Activated CD8-positive, alpha-beta memory T cell treated with anti-CD3 and anti-CD28 coated beads for 1 hour (primary cell): ENCODE results near the gene BMERB1.
"Not testable (repeated sequence)": the region's sequence is repeated elsewhere in the genome, so short reads cannot be mapped to it uniquely, and the experiment has no call there.

Experiments used
- DNase-seq, 2 donors: peaks; one replicate each; pipeline ENCODE4 v3.0.0-alpha.2; 2020; ENCODE audit warnings: low read depth in 1 of 2; ENCODE audit errors: extremely low read depth in 1 of 2

BMERB1 gene

DNA sequence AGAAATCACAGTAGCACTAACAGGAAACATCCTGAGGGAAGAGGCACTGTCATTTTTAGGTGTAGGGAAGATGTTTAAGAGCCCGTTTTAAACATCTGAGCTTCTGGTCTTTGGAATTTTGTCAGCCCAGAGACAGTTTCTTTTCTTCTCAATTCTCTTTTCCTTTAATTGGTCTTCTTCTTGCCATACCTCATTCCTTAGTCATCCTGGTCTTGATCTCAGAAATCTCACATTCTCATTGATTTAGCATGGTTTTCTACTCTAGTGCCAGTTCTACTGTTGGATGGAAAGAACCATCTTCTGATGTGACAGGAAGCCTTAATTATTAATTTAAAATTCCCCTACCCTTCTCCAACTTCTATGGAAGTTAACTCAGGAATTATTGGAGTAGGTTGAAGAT, 25.4 kb downstream of the BMERB1 start:
- DNase-seq: no peak

- DNase-seq: no peak
Observed at GRCh38 chr16:15460601-15461000, 26.2 kb downstream of the BMERB1 start.

- DNase-seq: no peak
Observed at GRCh38 chr16:15461376-15461775, 27.0 kb downstream of the BMERB1 start.

- no peak for DNase-seq
Observed at GRCh38 chr16:15464401-15465186, 30.2 kb downstream of the BMERB1 start.

DNA sequence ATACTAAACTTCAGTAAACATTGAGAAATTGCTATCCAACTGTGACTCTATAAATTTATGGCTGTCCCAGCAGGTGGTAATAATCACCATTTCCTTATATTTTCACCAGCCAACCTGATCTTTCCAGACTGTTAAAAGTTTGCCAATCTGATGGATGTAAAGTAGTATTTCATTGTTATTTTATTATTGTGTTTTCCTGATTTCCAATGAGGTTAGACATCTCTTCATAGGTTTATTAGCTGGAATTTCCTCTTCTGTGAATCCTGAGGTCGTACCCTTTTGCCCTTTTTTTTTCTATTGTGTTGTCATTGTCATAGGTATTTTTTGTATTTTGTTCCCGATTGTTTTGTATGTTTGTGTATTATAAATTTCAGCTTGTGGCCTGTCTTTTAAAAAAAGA, 31.7 kb downstream of the BMERB1 start:
- no peak for DNase-seq

GRCh38 chr16:15466886-15467781, 32.7 kb downstream of the BMERB1 start:
- no peak for DNase-seq

DNA sequence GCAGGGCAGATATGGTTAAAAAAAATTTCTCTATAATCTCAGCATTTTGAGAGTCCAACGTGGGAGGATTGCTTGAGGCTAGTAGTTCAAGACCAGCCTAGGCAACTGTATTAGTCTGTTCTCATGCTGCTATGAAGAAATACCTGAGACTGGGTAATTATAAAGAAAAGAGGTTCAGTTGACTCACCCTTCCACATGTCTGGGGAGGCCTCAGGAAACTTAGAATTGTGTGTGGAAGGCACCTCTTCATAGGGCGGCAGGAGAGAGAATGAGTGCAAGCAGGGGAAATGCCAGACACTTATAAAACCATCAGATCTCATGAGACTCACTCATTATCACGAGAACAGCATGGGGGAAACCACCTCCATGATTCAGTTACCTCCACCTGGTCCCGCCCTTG, 42.6 kb downstream of the BMERB1 start:
- DNase-seq: not testable (repeated sequence)

DNA sequence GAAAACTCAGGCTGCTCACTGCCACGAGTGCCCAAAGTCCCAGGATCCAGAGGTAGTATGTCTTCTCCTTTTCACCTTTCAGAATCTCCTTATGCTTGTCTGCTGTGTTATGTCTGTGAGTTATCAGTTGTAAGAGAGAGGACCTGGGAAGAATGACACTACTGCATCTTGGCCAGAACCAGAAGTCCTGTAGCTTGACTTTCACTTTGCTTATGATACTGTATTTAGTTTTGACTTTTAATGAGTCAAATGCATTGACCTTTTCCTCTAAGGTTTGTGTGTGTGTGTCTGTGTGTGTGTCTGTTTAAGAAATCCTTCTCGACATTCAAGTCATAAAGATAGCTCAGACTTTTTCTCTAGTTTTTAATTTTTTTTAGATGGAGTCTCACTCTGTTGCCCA, 43.4 kb downstream of the BMERB1 start:
- no peak for DNase-seq

- DNase-seq: no peak
Observed at GRCh38 chr16:15482068-15482747, 47.8 kb downstream of the BMERB1 start.

- no peak for DNase-seq
Observed at GRCh38 chr16:15482748-15483298, 48.4 kb downstream of the BMERB1 start.

- no peak for DNase-seq
Observed at GRCh38 chr16:15483857-15484256, 49.5 kb downstream of the BMERB1 start.

GRCh38 chr16:15484662-15485061, 50.3 kb downstream of the BMERB1 start:
- no peak for DNase-seq

DNA sequence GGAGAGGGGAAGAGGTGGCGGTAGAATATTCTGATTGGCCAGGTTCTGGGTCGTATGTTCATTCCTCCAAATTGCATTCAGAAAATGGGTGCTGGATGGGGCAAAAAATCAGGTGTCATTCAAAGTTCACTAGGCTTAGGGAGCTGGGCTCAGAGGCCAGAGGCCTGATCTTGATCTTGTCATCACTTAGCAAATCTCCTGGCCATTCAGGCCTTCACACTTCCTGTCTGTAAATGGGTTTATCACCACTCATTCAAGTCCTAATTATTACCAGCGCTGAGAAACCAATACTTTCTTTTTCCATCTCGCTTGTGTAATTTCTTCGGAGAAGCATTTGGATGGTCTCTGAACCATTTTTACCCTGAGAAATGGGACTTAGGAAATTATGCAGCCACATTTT, 50.8 kb downstream of the BMERB1 start:
- DNase-seq: no peak

GRCh38 chr16:15486661-15487060, 52.3 kb downstream of the BMERB1 start:
- no peak for DNase-seq

DNA sequence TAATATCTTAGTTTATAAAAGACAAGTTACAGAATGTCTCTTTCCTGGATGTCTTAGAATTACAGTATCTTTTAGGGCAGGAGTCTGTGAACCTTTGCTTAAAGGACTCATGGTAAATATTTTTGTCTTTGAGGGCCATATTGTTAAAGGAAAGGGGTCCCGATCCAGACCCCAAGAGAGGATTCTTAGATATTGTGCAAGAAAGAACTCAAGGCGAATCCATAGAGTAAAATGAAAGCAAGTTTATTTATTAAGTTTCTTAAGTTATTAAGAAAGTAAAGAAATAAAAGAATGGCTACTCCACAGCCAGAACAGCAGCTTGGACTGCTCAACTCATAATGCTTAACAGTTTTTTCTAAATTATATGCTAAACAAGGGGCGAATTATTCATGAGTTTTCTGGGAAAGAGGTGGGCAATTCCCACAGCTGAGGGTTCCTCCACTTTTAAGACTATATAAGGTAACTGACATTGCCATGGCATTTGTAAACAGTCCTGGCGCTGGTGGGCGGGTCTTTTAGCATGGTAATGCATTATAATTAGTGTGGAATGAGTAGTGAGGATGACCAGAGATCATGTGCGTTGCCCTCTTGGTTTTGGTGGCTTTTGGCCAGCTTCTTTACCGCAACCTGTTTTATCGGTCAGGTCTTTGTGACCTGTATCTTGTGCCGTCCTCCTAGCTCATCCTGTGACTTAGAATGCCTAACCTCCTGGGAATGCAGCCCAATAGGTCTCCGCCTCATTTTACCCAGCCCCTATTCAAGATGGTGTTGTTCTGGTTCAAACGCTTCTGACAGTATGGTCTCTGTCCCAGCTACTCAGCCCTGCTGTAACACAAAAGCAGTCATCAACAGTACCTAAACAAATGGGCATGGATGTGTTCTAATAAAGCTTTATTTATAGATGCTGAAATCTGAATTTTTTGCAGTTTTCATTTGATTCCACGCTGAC, 53.2 kb downstream of the BMERB1 start:
- DNase-seq: no peak

- DNase-seq: no peak
Observed at GRCh38 chr16:15489016-15489415, 54.6 kb downstream of the BMERB1 start.

DNA sequence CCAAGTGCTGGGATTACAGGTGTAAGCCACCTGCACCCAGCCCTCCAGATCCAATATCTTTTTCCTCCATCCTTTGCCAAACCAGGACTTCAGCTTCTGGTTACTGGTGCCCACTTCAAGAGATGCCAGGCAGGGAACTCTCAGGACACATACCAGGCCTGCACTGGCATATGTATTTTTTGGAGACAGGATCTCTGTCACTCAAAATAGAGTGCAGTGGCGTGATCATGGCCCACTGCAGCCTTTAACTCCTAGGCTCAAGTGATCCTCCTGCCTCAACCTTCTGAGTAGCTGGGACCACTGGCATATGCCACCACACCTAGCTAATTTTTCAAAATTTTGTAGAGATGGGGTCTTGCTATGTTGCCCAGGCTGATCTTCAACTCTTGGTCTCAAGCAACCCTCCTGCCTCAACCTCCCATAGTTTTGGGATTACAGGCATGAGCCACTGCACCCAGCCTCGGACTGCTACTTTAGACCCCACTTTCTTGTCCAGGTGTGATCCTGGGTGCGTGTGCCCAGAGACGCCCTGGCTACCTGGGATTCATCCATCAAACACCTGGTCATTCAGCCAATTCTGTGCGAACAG, 55.8 kb downstream of the BMERB1 start:
- no peak for DNase-seq

DNA sequence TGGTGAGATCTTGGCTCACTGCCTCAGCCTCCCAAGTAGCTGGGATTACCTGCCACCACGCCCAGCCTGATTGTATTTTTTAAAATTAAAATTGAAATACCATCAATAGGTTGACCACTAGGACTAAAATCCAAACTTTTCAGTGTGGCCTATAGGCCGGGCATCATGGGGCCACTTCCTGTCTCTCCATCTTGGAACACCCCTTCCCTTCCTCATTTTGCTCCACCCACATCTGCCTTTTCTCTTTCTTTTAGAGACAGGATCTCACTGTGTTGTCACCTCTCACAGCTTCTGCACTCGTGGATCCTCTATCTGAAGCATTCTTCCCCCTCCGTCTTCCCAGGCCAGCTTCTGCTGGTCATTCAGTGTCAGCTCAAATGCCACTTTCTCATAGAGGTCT, 57.0 kb downstream of the BMERB1 start:
- DNase-seq: no peak

- no peak for DNase-seq
Observed at GRCh38 chr16:15492091-15492740, 57.8 kb downstream of the BMERB1 start.
